ENCODE results near the gene KCNE2.
"Not testable (repeated sequence)": the region's sequence is repeated elsewhere in the genome, so short reads cannot be mapped to it uniquely, and the experiment has no call there.

KCNE2 gene

DNA sequence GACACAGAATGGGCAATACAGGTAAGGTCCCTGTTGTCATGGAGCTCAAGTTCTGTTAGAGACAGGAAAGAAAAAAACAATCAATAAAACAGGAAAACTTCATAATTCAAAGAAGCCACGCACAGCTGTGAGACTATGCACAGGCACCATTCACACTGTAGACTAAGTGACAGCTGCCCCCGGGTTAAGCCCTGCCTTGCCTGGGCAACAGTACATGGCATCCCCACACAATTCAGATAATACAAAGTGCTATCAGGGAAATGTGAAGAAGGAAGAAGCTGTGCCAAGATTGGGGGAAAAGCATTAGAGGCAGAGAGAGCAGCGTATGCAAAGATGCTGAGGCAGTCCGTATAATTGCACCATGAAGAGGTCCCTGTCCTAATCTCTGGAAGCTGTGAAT is 9.0 kb upstream of the KCNE2 start:
- DNase-seq, result no peak

DNA sequence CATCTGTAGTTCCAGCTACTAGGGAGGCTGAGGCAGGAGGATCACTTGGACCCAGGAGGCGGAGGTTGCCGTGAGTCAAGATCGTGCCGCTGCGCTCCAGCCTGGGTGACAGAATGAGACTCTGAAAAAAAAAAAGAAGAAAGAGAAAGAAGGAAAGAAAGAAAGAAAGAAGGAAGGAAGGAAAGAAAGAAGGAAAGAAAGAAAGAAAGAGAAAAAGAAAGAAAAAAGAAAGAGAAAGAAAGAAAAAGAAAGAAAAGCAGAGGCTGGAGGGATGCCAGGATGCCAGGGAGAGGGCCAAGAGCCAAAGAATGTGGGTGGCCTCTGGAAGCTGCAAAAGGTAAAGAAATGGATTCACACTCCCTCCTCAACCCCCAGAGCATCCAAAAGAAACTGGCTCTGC is 8.2 kb upstream of the KCNE2 start:
- DNase-seq, result no peak

DNA sequence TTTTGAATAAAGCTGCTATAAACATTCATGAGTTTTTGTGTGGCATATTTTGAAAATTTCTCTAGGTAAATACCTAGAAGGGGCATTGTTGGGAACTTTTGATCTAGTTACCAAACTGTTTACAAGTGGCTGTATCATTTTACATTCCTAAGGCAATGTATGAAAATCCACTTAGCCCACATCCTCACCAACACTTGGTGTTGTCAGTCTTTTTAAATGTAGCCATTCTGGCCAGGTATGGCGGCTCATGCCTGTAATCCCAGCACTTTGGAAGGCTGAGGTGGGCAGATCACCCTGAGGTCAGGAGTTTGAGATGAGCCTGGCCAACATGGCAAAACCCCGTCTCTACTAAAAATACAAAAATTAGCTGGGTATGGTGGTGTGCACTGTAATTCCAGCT is 5.9 kb upstream of the KCNE2 start:
- no peak for DNase-seq

DNA sequence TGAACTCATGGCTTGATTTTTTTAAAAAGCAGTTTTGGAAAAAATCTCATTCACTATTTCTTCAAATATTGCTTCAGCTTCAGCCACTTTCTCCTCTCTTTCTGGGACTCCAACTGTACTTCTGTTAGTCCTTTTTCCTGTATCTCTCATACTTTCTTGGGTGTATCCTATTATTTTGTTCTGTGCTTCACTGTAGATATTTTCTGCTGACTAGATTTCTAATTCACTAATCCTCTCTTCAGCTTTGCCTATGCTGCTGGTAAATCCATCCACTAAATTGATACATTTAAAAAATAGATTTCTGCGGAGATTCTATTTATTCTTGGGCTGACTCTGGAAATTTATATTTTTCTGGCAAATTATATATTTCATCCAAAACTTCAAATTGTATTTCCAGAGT is 4.9 kb upstream of the KCNE2 start:
- DNase-seq, result no peak

DNA sequence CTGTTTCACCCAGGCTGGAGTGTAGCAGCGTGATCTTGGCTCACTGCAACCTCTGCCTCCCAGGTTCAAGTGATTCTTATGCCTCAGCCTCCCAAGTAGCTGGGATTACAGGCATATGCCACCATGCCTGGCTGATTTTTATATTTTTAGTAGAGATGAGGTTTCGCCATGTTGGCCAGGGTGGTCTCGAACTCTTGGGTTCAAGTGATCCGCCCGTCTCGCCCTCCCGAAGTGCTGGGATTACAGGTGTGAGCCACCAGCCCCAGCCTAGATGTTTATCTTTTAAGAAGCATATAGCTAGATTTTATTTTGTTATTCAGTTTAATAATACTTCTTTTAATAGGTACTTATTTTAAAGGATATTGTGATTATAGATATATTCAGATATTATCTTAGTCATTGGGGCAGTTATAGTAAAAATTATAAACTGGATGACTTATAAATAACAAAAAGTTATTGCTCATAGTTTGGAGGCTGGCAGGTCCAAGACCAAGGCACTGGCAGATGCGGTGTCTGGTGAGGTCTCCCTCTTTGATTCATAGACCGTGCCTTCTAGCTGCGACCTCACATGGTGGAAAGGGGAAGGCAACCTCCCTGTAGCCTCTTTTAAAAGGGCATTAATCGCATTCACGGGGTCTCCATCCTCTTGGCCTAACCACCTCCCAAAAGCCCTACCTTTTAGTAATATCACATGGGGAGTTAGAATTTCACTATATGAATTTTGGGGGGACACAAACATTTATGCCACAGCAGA is 3.1 kb upstream of the KCNE2 start:
- DNase-seq, result no peak

DNA sequence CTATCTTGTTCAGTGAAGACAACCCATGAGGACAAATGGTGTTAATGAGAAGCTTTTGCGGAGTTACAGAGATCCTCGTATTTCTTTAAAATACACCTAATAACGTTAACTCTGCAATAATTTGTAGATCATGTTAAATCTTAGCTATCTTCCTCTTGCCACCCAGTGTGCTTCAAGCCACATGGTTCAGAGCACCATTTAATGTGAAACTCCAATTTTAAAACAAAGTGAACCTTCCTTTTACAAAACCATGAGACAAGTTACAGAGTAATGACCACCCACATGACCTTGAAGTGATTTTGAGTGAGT is 1.7 kb upstream of the KCNE2 start:
- no peak for DNase-seq

DNA sequence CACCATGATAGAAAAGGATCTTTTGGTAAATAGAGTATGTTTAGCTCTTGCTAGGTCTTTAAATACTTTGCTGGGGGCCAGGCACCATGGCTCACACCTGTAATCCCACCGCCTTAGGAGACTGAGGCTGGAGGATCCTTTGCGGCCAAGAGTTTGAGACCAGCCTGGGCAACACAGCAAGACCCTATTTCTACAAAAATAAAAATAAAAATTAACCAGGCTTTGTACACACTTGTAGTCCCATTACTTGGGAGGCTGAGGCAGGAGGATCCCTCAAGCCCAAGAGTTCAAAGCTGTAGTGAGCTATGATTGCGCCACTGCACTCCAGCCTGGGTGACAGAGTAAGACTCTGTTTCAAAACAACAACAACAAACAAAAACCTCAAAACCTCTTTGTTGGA is 1.1 kb upstream of the KCNE2 start:
- DNase-seq, result no peak

DNA sequence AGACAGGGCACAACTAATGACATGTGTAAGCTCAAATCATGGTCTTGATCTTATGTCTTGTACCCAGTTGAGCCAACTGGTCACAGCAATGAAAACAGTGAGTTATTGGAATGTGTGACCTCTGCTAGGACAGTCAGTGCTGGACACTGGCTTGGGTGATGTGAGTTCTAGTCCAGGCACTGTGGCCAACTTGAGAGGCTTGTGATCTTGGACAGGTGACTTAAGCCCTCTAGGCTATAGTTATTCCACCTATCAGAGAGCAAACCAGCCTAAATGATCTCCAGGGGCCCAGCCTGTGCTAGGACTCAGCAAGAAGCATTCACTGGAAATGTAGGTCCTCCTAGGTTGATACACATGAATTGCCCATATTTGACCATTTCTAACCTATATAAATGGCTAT is 1.1 kb downstream of the KCNE2 start:
- DNase-seq, result no peak

DNA sequence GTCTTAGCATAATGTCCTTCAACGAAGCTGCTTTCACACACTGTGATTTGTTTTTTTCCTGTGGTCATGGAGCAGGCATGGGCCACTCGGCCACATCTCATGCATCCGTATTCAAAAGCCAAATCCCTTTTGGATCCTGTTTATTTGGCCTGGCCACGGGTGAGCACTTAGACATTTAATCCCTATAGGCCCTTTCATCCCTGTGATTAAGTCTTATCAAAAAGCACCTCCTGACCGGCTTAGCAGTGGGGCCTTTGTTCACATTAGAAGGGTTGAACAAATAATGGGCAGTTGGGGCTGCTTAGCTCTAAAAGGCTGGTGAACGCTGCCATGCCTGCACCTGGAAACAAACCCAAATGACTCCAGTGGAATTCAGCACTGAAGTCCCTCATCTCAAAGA is 2.0 kb downstream of the KCNE2 start:
- no peak for DNase-seq

DNA sequence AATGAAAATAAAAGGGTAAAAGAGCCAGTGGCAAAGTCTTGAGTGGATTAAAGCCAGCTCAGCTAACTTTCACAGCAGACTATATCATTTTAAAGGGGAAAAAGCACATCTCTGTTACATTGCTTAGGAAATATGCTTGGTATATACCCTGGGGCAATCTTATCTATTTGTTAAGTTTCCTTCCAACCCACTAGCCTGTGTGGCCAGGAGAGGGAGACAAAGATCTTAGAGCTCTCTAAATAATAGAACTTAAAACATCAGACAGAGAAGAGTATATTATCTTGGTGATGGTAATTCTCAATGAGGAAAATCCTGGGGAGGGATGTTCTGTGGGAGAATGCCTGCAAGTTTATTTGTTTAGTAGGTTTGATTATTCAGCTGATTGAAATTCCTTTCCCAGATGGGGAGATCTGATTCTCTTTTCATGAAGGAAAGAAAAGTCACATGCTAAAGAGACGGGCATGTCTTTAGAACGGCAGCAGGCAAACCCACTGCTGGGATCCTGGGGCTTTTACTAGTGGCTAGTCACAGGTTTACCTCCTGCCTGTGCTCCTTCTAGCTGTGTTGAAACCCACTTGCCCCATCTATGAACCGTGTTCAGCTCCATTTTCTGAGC is 3.6 kb downstream of the KCNE2 start:
- peak; percentile 11 for DNase-seq

DNA sequence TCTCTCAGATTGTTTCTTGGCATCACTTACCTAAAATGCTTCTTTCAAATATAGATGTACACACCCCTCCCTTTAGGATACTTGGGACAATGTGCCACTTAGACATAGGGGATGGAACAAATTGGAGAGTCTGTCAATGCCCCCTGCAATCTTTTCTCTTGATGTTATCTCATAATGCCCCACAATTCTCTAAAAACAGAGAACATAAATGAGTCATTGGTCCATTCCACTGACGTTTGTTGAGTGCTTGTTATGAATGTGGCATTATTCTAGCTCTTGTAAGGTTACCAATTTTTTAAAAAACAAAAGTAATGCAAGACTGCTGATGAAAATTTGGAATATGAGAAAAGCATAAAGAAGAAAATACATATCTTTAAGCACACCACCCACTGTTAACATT is 5.9 kb downstream of the KCNE2 start:
- DNase-seq, result no peak

DNA sequence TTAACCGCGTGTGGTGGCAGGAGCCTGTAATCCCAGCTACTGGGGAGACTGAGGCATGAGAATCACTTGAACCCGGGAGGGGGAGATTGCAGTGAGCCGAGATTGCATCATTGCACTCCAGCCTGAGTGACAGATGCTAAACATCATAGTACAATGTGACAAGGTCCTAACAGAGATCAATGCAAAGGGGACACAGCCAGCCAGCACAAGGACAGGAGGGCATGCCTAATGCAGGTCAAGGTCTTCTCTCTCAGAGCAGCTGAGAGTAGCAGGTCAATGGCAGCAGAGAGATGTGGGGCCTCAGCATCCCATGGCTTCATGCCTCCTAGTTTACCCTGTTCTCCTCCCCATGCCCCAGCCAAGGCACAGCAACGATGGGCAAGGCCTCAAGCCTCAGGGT is 8.5 kb downstream of the KCNE2 start:
- DNase-seq, result no peak

DNA sequence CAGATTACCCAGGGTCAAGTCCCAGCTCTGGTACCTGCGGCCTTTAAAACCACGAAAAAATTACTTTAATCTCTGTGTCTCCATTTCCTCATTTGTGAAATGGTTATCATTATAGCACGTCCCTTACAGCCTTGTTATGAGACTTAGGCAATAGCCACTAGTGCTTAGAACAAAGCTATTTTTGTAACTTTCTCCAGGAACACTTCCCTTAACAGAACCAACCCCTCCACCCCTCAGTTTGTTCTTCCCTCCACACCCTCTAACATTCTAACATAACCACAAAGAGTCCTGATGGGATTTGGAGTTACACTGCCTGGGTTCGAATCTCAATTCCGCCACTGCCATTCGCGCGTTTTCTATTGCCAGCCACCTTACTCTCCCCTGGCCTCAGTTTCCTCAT is 10.7 kb downstream of the KCNE2 start:
- DNase-seq, result not testable (repeated sequence)

DNA sequence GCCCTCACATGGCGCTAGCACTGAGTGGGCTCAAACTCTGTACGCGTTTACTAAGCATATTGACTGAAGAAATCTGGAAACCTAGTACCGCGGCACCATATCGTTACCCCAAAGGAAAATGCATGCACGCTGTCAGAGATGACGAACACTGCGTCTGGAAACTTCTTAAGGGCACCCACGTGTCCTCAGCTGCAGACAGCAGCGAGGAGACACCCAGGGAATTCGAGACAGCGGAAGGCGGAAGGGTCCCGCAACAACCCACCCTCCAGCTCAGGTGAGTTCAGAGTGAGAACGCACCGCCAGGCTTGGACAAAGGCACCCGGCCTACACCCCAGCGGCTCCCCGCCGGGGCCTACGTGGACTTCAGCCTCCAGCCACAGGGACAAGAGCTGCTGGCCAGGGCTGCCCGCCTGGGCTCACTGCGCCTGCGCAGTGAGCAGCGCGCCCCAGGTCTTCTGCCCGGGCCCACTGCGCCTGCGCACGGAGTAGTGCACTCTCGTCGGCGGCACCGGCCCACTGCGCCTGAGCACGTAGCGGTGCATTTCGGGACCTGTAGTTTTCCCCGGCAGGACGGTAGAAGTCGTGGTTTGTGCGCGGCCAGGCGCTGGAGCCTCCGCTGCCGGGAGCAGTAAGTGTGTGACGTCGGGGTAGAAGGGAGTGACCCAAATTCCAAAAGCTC is 11.3 kb downstream of the KCNE2 start, which contains the start of gene SMIM11:
Gene SMIM11, plus strand, starts transcription at position 568 of the 679 bp plus-strand sequence. CDS start 3,998 bp downstream, outside the sequence.
- not testable (repeated sequence) for DNase-seq

DNA sequence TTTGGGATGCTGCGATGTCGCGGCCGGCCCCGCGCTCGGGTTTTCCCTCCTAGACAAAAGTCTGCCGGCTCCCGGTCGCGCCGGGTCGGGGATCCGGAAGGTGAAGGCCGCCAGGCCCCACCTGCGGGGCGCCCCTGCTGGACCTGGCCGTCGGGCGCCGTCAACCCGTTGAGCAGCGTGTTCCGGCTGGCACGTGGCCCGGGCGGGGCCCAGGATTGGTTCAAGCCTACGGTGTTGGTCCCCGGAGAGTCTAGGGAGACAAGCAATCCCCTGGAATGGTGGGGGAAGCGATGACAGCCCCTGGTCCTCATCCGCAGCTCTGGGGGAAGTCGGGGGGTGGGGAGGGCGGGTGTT is 11.8 kb downstream of the KCNE2 start:
- DNase-seq, result not testable (repeated sequence)

DNA sequence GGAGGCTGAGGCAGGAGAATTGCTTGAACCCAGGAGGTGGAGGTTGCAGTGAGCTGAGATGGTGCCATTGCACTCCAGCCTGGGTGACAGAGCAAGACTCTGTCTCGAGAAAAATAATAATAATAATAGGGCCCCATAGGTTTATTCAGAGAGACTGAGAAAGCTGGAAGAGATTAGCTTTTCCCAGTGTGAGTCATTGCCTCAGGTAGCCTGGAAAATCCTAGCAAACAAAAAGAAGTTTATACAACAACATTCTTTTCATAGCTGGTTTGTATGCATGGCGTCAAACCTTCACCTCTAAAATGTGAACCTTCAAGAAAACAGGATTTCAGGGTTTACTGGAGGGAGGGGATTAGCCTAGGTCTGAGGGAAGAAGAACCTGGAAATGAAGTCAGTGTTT is 19.3 kb downstream of the KCNE2 start:
- not testable (repeated sequence) for DNase-seq

DNA sequence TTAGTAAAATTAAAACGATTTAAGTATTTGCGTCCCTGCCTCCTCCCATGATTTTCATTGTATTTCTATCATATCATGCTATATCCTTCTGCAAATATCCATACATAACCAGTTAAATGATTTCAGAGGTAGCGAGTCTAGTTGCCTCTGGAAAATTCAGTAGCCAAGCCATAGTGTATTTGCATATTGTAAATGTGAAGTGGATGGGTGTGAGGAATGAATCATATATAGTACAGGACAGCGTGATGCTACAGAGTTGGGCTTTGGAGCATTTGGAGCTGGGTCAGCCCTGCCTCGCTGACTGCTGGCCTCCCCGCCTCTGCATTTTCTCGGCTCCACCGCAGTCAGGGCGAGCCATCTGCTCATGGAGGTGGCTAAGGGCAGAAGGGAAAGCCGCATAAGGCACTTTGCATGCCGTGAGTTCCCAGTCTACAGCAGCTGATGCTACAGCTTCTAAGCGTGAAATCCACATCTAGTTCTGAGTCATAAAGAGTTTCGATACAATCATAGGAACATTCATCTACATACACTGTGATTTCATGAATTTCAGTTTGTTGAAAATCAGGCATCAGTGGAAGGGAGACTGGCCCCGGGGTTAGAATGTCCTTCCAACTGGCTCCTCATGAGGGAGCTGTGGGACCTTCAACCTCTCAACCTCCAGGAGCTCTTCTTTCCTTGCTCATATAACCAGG is 20.1 kb downstream of the KCNE2 start:
- not testable (repeated sequence) for DNase-seq

DNA sequence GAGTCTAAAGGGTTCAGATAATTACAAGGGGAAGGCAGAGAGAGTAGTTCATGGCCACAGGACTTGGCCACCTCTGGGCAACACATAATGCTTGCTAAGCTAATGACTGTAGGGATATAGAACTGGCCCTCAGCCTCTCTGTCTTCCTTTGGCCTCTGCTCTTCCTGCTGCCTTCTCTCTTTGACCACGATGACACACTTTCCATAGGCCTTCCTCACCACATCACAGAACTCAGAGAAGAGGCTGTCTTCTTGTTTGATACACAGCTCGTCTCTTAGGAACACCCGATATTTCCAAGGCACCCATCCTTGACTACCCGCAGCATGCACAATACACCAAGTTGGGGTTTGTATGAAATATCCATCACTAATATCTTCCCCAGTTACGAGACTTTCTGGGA is 36.7 kb downstream of the KCNE2 start:
- not testable (repeated sequence) for DNase-seq

DNA sequence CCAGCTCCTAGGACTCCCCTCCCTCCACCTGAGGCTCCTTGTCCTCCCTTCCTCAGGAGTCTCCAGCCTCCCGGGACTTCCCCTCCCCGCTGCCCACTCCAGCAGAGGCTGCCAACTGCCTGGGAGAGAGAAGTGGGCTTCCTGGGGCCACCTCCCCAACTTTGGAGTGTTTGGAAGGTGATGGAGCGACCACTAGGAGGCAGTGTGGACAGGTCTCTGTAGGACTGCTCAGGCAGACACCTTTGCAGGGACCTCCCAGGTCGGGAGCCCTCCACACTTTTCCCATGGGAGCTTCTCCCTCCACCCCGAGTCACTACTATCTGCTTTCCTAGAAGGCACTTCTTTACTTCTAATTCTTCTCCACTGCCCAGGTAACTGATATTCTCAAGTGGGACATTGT is 40.9 kb downstream of the KCNE2 start:
- DNase-seq, result not testable (repeated sequence)

DNA sequence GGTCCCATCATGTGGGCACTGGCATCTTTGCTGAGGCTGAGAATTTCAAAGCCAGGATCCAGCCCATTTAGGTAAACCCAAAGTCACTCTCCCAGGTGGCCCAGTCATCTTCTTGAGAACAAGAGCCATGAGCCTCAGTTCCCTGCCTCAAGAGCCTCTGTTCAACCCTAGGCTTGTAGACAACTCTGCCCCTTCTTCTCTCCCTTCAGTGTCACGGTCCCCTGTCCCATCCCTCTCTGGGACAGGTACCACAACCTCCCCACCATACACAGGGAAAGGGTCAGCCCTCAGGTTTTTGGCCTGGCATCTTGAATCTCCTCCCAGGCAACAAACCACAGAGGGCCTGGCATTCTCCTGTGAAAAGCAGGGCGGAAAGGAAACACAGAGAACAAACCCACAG is 41.9 kb downstream of the KCNE2 start:
- DNase-seq, result not testable (repeated sequence)

DNA sequence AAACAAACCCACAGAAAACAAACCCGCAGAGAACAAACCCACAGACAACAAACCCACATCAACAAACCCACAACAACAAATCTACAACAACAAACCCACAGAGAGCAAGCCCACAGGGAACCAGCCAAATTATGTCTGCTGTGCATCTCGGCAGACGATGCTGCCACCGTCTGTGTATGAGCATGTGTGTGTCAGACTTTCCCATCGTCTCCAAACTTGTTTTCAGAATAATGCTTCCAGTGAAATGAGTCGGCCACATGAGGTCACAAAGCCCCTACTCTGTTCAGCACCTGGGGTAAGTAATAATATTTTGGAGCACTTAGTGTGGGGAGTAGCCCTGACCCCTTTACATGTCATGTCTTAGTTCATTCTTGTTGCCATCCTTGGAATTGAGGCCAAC is 42.3 kb downstream of the KCNE2 start:
- not testable (repeated sequence) for DNase-seq

DNA sequence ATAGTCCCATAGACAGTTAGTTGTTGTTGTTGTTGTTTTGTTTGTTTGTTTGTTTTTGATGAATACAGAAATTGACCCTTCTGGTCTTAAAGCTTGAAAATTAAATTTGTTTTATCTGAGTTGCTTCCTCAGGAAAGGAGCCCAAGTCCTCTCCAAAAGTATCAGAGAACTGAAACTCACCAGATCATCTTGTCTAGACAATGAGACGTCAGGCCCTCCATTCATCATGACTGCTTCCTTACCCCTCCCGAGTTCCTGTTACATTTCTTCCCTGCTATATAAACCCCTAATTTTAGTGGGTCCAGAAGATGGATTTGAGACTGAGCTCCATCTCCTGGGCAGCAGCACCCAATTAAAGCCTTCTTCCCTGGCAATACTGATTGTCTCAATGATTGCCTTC is 42.9 kb downstream of the KCNE2 start:
- DNase-seq, result not testable (repeated sequence)

DNA sequence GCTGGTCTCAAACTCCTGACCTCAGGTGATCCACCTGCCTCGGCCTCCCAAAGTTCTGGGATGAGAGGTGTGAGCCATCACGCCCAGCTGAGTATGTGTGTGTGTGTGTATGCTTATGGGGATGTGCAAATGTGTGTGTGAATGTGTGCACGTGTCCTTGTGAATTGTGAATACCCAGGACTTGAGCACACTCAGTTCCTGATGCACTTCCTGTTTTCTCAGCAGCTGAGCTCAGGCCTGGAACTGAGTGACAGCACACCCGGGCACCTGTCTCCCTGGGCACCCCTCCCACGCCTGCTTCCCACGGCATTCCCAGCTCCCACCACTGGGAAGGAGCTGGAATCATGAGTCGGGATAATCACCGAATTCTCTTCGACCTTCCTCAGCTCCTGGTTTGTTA is 43.5 kb downstream of the KCNE2 start:
- not testable (repeated sequence) for DNase-seq
